SK-N-MC (cell line): ENCODE measurements around the gene MTMR10.

ENCODE experiments used
- DNase-seq: peaks from one replicate; pipeline ENCODE4 v3.0.0-alpha.2; 2011; ENCODE audit warnings: low read depth, low spot score
- H3K27ac ChIP-seq: fragments of 200-600 bp; sonication (generic); 2 replicates; pipeline ENCODE4 v1.5.1; 2016; ENCODE audit warnings: mixed run types
- H3K36me3 ChIP-seq: fragments of 200-600 bp; sonication (generic); 2 replicates; pipeline ENCODE4 v1.6.1; 2017; ENCODE audit warnings: antibody characterized with exemption, low read length, mixed read lengths; ENCODE audit not compliant: insufficient read depth
- H3K4me3 ChIP-seq: fragments of 200-600 bp; sonication (generic); 2 replicates; pipeline ENCODE4 v1.5.1; 2016
- H3K9ac ChIP-seq: fragments of 200-600 bp; sonication (generic); 2 replicates; pipeline ENCODE4 v1.8.0; 2017; ENCODE audit warnings: mixed run types, mixed read lengths; ENCODE audit not compliant: insufficient read length
- H3K9me3 ChIP-seq: fragments of 200-600 bp; sonication (generic); 2 replicates; pipeline ENCODE4 v1.6.1; 2017; ENCODE audit warnings: low read depth, mild to moderate bottlenecking, antibody characterized with exemption, low read length, moderate library complexity, mixed read lengths
- EZH2 ChIP-seq: fragments of 200-600 bp; sonication (generic); IDR thresholded peaks from one replicate; pipeline ENCODE4 v1.6.1; 2017; ENCODE audit warnings: antibody characterized with exemption
- FOXP2 ChIP-seq: optimal IDR thresholded peaks from 2 replicates; pipeline ENCODE3; 2011; ENCODE audit warnings: mild to moderate bottlenecking, moderate library complexity; ENCODE audit not compliant: insufficient read depth; ENCODE audit errors: extremely low read length, control extremely low read depth
- POLR2AphosphoS5 ChIP-seq: IDR thresholded peaks from 2 replicates; pipeline ENCODE4 v1.6.1; 2012; ENCODE audit warnings: mild to moderate bottlenecking, low read depth, low read length, borderline replicate concordance

Gene MTMR10

DNA sequence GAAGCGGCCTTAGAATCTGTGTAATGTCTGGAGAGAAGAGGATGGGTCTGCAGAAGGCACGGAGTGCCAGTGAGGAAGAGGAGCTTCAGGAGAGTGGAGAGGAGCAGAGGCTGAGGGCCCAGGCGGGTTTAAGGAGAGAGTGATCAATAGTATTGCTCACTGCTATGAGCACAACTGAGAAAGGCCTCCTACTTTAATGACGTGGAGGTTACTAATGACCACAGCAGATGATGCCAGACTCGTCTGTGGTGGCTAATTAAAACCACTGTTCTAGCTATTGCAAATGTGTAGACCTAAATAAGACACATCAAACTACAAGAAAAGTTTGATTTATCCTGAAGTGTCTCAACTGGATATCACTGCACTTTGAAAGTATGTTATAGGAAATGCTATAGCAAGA is 33.2 kb downstream of the MTMR10 start:
- TF ChIP-seq FOXP2 (no peak), POLR2AphosphoS5 (no peak), EZH2 (no peak)
- no peak overlapping the region for H3K4me3 ChIP-seq
- no peaks in the 10 kb centered on the region for H3K9me3 ChIP-seq
- no peak overlapping the region for H3K27ac ChIP-seq
- DNase-seq = no peak
- peaks cover 3% of the 10 kb centered on the region; the same call in 1 of the 2 replicates for H3K36me3 ChIP-seq
- no peak overlapping the region for H3K9ac ChIP-seq

DNA sequence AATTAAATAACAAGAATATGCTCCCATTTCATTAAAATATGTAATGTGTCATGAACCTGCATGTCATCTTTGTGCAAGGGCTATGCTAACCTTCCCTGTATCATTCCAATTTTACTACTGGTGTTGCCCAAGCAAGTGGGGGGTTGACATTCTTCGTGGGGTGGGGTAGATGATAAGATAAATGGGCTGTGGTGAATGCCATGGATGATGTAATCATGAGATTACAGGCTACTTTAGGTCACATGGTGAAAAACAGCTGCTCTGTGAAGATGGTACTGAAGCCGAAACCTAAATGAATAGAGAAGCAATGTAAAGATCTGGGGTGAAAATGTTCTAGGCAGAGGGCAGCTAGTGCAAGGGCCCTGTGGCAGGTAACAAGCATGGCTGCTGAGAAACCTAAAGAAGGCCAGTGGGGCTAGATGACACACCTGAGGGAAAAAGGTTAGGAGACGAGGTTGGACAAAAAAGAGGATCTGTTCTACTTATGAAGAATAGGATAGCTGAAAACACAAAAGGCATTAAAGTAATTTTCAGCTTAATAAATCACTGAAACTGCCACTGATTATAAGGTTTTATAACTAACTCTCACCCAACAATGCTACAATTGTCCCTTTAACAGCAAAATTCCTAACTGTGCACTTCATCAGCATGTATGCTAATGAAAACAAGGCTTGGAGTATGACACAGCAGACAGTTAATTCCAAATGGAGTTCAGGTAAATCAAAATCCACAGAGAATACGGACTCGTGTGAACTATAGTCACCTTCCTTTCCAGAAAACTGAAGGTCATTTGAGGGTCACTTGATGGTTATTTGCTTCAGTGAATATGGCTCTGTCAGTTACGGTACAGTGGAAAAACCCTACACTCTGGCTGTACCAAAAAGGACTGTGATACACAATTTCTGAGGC is 35.0 kb downstream of the MTMR10 start:
- peaks cover 7% of the 10 kb centered on the region; the same call in 1 of the 2 replicates for H3K36me3 ChIP-seq
- TF ChIP-seq EZH2 (no peak), FOXP2 (no peak), POLR2AphosphoS5 (no peak)
- no peaks in the 10 kb centered on the region for H3K9me3 ChIP-seq
- H3K4me3 ChIP-seq = no peak overlapping the region
- no peak overlapping the region for H3K9ac ChIP-seq
- no peak for DNase-seq
- H3K27ac ChIP-seq = no peak overlapping the region

DNA sequence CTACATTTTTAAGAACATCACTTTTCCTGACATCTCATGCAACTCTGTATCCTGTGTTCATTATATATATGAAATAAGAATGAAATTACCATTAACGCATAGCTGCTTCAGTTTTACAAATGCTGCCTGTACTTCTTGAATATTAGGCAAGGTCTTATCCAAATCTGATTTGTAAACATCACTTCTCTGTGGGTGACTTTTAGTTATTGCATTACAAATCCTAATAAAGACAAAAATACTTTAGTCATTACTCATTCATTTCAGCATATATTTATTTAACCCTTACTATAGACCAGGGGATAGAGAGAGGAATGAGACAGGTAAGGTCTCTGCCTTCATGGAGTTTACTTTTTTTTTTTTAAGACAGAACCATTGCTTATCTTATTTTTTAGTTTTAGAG is 36.8 kb downstream of the MTMR10 start:
- H3K9me3 ChIP-seq = no peaks in the 10 kb centered on the region
- DNase-seq = no peak
- H3K4me3 ChIP-seq = no peak overlapping the region
- no peak for TF ChIP-seq FOXP2
- no peak for TF ChIP-seq EZH2
- no peak for TF ChIP-seq POLR2AphosphoS5
- peaks cover 14% of the 10 kb centered on the region; the same call in 1 of the 2 replicates for H3K36me3 ChIP-seq
- no peak overlapping the region for H3K9ac ChIP-seq
- no peak overlapping the region for H3K27ac ChIP-seq

DNA sequence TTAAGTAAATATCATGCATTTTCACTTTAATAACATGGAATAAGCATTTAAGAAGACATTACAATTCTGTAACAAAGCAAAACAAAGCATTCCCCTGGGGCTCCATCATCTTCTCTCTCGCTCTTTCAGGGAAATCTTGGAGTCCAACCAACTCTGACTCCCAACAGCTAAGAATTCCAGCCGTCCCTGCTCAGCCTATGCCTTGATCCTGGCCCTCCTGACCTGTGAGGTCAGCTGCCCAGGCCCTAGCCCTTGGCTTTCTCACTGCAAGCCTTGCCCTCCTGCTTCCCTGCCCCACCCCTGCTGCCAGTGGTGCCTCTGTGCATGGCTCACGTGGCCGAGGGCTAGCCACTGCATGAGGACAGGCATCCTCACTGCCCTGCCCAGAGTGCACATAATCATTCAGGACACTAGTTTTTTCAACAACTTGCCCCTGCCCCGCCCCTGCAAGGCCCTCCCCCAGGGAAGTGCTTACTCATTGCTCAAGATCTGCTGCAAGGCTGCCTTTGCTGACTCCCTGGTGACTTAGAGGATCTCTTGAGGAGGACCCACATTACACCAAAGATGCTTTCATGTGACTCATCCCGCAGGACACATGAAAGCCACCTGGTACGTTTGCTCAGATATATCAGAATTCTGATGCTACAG is 37.6 kb downstream of the MTMR10 start:
- H3K27ac ChIP-seq = no peak overlapping the region
- no peak overlapping the region for H3K9ac ChIP-seq
- no peaks in the 10 kb centered on the region for H3K9me3 ChIP-seq
- H3K36me3 ChIP-seq = peaks cover 19% of the 10 kb centered on the region; the same call in 1 of the 2 replicates
- H3K4me3 ChIP-seq = no peak overlapping the region
- no peak for DNase-seq
- TF ChIP-seq EZH2 (no peak), FOXP2 (no peak), POLR2AphosphoS5 (no peak)

DNA sequence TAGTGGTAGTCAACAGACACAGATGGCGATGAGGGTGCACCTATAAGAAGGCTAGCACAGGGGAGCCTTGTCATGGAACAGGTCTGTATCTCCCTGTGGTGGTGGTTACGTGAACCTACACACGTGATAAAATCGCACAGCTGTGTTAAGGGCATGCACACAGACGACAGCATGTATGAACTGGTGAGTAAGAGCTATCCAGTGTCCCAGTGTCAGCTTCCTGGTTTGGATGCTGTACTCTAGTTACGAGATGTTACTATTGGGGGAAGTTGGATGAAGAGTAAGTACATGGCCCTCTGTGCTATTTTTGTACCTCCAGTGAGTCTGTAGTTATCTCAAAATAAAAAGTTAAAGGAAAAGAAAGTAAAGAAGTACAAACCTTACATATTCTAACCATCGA is 38.2 kb downstream of the MTMR10 start:
- TF ChIP-seq FOXP2 = no peak
- no peak for TF ChIP-seq EZH2
- no peak for TF ChIP-seq POLR2AphosphoS5
- no peak for DNase-seq
- H3K27ac ChIP-seq = no peak overlapping the region
- no peak overlapping the region for H3K4me3 ChIP-seq
- no peaks in the 10 kb centered on the region for H3K9me3 ChIP-seq
- peaks cover 19% of the 10 kb centered on the region; the same call in 1 of the 2 replicates for H3K36me3 ChIP-seq
- H3K9ac ChIP-seq = no peak overlapping the region

DNA sequence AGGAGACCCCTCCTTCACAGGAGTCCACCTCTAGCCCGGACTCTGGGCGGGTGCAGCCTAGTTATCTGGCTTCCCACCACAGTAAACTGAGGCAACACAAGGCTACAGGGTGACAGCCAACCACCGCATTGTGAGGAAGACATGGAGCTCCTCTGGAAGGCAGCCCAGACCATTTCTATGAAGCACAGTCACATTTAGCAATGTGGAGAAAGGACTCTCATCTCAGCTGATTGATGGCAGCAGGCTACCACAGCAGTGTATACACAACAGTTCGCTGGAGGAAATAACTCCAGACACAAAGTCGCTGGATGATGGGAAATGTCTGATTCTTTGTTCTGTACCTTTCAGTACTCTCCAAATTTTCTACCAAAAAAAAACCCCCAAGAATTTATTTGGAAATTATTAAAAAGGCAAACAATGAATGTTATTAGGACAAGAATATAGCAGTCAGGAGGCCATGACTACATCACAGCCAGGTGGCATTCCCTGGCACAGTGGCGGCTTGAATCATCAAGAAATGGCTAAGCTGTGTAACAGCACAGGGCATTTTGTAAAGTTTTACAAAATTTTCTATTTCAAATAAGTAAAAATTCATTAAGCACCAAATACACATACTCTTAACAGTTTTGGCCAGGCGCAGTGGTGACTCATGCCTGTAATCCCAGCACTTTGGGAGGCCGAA is 47.6 kb downstream of the MTMR10 start:
- H3K4me3 ChIP-seq = no peak overlapping the region
- no peak for DNase-seq
- no peak overlapping the region for H3K9ac ChIP-seq
- TF ChIP-seq POLR2AphosphoS5 (no peak), EZH2 (no peak), FOXP2 (no peak)
- H3K9me3 ChIP-seq = no peaks in the 10 kb centered on the region
- peaks cover 59% of the 10 kb centered on the region for H3K36me3 ChIP-seq
- H3K27ac ChIP-seq = no peak overlapping the region

DNA sequence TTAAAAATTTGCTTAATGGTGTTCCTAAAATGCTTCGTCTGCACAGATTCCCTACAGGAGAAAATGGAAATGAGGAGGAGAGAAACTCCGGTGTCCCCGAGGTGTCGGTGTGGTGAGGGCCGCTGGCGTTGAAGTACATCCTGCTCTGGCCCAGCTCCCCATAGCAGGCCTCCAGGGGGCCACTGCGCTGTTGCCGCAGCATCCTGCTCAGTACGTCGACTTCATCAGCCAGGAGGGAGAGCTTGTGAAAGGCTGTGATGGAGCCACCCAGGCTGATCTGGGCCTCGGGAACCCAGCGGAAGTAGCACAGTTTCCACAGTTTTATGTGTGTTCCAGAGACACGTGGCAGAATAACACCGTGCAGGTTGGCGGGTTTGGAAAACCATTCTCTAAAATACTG is 49.9 kb downstream of the MTMR10 start:
- Histone ChIP-seq H3K36me3 (peaks cover 77% of the 10 kb centered on the region), H3K4me3 (no peak overlapping the region), H3K9ac (no peak overlapping the region), H3K27ac (no peak overlapping the region), H3K9me3 (no peaks in the 10 kb centered on the region)
- no peak for DNase-seq
- TF ChIP-seq POLR2AphosphoS5 (no peak), FOXP2 (no peak), EZH2 (no peak)

DNA sequence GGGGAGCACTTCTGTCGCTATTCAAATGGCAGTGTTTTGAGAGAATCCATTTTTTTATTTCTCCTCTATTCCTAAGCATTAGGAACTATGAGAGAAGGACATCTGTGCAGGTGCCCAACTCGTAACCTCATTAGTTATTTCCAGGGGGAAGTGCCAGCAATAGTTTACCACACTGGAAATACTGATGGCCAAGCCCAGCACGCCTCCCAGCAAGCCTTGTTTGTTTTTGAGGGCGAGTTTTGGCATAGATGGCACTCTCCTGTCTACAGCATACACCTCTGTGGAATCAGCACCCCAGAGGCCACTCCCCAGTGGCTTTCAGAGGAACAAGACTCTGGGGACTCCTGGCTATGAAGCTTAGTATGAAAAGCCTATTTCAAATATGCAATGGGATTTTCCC is 51.1 kb downstream of the MTMR10 start:
- Histone ChIP-seq H3K9me3 (no peaks in the 10 kb centered on the region), H3K4me3 (no peak overlapping the region), H3K9ac (no peak overlapping the region), H3K27ac (no peak overlapping the region), H3K36me3 (peaks cover 76% of the 10 kb centered on the region)
- TF ChIP-seq EZH2 (no peak), POLR2AphosphoS5 (no peak), FOXP2 (no peak)
- no peak for DNase-seq
